B cell (primary cell): ENCODE data around the gene MAJIN. TPM values are rescaled to one million over a fixed set of nuclear protein-coding genes. Genes with fewer than 3 reads are reported as not detected.

Experiments
- ATAC-seq: fragments of 200-7000 bp; cut with Tn5 transposase; one replicate; pipeline ENCODE4 v1.10.0; 2021; ENCODE audit warnings: low read depth, mild to moderate bottlenecking, moderate number of reproducible peaks, moderate library complexity
- CTCF ChIA-PET: fragments of 350-600 bp; sonication (Branson Sonifier 250); formaldehyde crosslinking; loops from one replicate; lab custom pipeline; 2021; ENCODE audit warnings: antibody characterized with exemption, inconsistent platforms; lab: Charles Lee
- POLR2A ChIA-PET: fragments of 350-600 bp; sonication (Branson Sonifier 250); formaldehyde crosslinking; loops from one replicate; lab custom pipeline; 2021; ENCODE audit warnings: antibody characterized with exemption; lab: Charles Lee
- DNase-seq: peaks from one replicate; pipeline ENCODE4 v3.0.0; 2013
- H2AFZ ChIP-seq: 2 replicates; pipeline ENCODE4 v1.6.1; 2012; ENCODE audit warnings: mild to moderate bottlenecking, low read depth, low read length; ENCODE audit not compliant: insufficient read depth, poor library complexity, severe bottlenecking
- H3K27ac ChIP-seq, 2 donors: 1 replicate in 1 of 2; 2 replicates in 1 of 2; pipeline ENCODE4 v1.5.1; 2012 to 2013; ENCODE audit warnings: low read length in 2 of 2, mild to moderate bottlenecking in 2 of 2, moderate library complexity in 1 of 2
- H3K27me3 ChIP-seq, 4 experiments: fragments of 200-600 bp in 1 of 4; sonication (generic) in 1 of 4; replicated peaks in 1 of 4; 1 replicate in 2 of 4; 2 replicates in 2 of 4; pipeline versions ENCODE4 v1.6.1 to v1.7.0; 2013 to 2016; ENCODE audit warnings: low read length in 3 of 4, mild to moderate bottlenecking in 2 of 4, mixed read lengths in 1 of 4, moderate library complexity in 1 of 4; ENCODE audit not compliant: insufficient read depth in 4 of 4, control insufficient read depth in 3 of 4; ENCODE audit errors: control extremely low read depth in 1 of 4
- H3K36me3 ChIP-seq, 2 experiments: replicated peaks in 1 of 2; 1 replicate in 1 of 2; 2 replicates in 1 of 2; pipeline versions ENCODE4 v1.6.1 to v1.7.1; 2013; ENCODE audit warnings: low read length in 1 of 2; ENCODE audit not compliant: insufficient read depth in 2 of 2, control insufficient read depth in 1 of 2; ENCODE audit errors: control extremely low read depth in 1 of 2, extremely low read depth in 1 of 2
- H3K4me1 ChIP-seq, 2 donors: fragments of 200-600 bp in 1 of 2; sonication (generic) in 1 of 2; 1 replicate in 1 of 2; 2 replicates in 1 of 2; pipeline versions ENCODE4 v1.5.1 to v1.6.1; 2013 to 2017; ENCODE audit warnings: low read length in 2 of 2; ENCODE audit not compliant: control insufficient read depth in 2 of 2, insufficient read depth in 2 of 2
- H3K4me2 ChIP-seq: replicated peaks from 2 replicates; pipeline ENCODE3; 2012; ENCODE audit warnings: mild to moderate bottlenecking, low read depth, low read length; ENCODE audit not compliant: poor library complexity, severe bottlenecking
- H3K4me3 ChIP-seq, 5 experiments: fragments of 200-600 bp in 1 of 5; sonication (generic) in 1 of 5; 1 replicate in 3 of 5; 2 replicates in 2 of 5; pipeline versions ENCODE4 v1.5.1 to v1.7.0; 2011 to 2016; ENCODE audit warnings: low read length in 4 of 5, mild to moderate bottlenecking in 4 of 5, low read depth in 2 of 5, control low read depth in 1 of 5, moderate library complexity in 1 of 5; ENCODE audit not compliant: insufficient read depth in 1 of 5; ENCODE audit errors: control extremely low read depth in 1 of 5, extremely low read depth in 1 of 5
- H3K79me2 ChIP-seq: fragments of 200-600 bp; sonication (generic); one replicate; pipeline ENCODE4 v1.6.0; 2016; ENCODE audit warnings: low read length; ENCODE audit not compliant: control insufficient read depth, insufficient read depth
- H3K9ac ChIP-seq: fragments of 200-600 bp; sonication (generic); 2 replicates; pipeline ENCODE4 v1.6.1; 2017; ENCODE audit warnings: mild to moderate bottlenecking, low read length, moderate library complexity
- H3K9me3 ChIP-seq, 3 donors: one replicate each; pipeline versions ENCODE4 v1.6.1 to v1.7.1; 2013; ENCODE audit warnings: low read length in 2 of 3; ENCODE audit not compliant: control insufficient read depth in 2 of 3, insufficient read depth in 1 of 3; ENCODE audit errors: control extremely low read depth in 1 of 3
- H4K20me1 ChIP-seq: 2 replicates; pipeline ENCODE4 v1.6.0; 2012; ENCODE audit warnings: mild to moderate bottlenecking, low read length; ENCODE audit not compliant: insufficient read depth, control insufficient read depth, poor library complexity, severe bottlenecking
- H3K27ac Mint-ChIP-seq: one replicate; pipeline ENCODE4 v1.8.0; 2021; ENCODE audit warnings: mixed read lengths
- H3K27me3 Mint-ChIP-seq: one replicate; pipeline ENCODE4 v1.8.0; 2021; ENCODE audit warnings: mixed read lengths
- H3K4me1 Mint-ChIP-seq: one replicate; pipeline ENCODE4 v1.8.0; 2021; ENCODE audit warnings: mixed read lengths
- H3K4me3 Mint-ChIP-seq: one replicate; pipeline ENCODE4 v1.8.0; 2021; ENCODE audit warnings: mixed read lengths
- H3K9me3 Mint-ChIP-seq: one replicate; pipeline ENCODE4 v1.8.0; 2022; ENCODE audit warnings: mixed read lengths; ENCODE audit not compliant: insufficient read depth
- EZH2 ChIP-seq: IDR thresholded peaks from 2 replicates; pipeline ENCODE4 v1.6.1; 2012; ENCODE audit warnings: borderline replicate concordance, low read depth, mild to moderate bottlenecking, moderate library complexity, low read length; ENCODE audit not compliant: insufficient read depth, poor library complexity, severe bottlenecking
- WGBS: methylation state at CpG from one replicate; pipeline ENCODE4 v1.1.5; 2013; ENCODE audit warnings: missing lambda C conversion rate; ENCODE audit not compliant: insufficient coverage; 5-methylcytosine and 5-hydroxymethylcytosine counted together
- intact Hi-C: fragments of 100-400 bp; cut with micrococcal nuclease; formaldehyde crosslinking; loops from one replicate; pipeline ENCODE4 v1.10.0; 2022
- polyA plus RNA-seq: library from polyadenylated mRNA; depleted of rRNA; stranded (reverse); fragments of >200 nt; gene quantifications from 2 replicates; pipeline ENCODE4 v1.2.3, GENCODE V29; 2012
- total RNA-seq, 2 donors: library from RNA; stranded (reverse); fragments of 120-200 nt in 1 of 2; gene quantifications; 1 replicate in 1 of 2; 2 replicates in 1 of 2; pipeline versions ENCODE4 v1.2.3 to v1.2.4, GENCODE V29; 2013 to 2022
- TF ChIP-seq, protein P1 (sequence below): fragments of 200-600 bp; IDR thresholded peaks from one replicate; pipeline ENCODE4 v1.8.0; 2022; ENCODE audit warnings: antibody characterized with exemption, mild to moderate bottlenecking

MAJIN gene
- total and polyA plus RNA-seq, 2 donors (not counting 1 experiment from before 2014, with no cell fraction given) = 0.71 to 2.4 TPM

DNA sequence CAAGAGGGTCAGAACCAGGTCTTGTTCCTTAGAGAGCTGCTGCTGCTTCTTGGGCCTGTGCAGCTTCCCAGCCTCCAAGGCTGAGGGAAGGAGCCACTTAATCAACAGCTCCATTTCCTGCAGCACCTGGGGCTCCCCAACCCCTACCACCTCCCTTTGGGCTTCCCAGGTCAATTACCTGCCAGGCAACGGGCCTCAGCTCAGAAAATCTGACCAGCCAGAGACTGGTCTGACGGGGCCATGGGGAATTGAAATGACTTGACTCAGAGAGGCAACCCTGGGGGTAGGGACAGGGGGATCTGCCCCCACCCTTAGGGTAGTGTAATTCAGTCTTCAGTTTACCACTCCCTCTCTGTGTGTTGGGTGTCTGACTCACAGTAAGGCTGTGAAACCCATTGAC is 4.7 kb upstream of the MAJIN start:
- no peak overlapping the region for H3K27ac Mint-ChIP-seq
- no peak overlapping the region for H3K4me3 Mint-ChIP-seq
- peaks cover 0 to 3% (median under 1%) of the 10 kb centered on the region in 4 experiments for H3K27me3 ChIP-seq
- DNase-seq = no peak
- H3K9me3 Mint-ChIP-seq = no peaks in the 10 kb centered on the region
- H3K9me3 ChIP-seq = no peaks in the 10 kb centered on the region
- no peak overlapping the region for H3K27ac ChIP-seq
- H2AFZ ChIP-seq = no peak overlapping the region
- H4K20me1 ChIP-seq = no peaks in the 10 kb centered on the region
- no peaks in the 10 kb centered on the region for H3K27me3 Mint-ChIP-seq
- H3K4me1 ChIP-seq = peaks cover 23 to 31% of the 10 kb centered on the region in 2 donors
- WGBS = no CpG with 5 or more reads among the region's 2 CpGs
- no peak overlapping the region for H3K9ac ChIP-seq
- H3K36me3 ChIP-seq = no peaks in the 10 kb centered on the region
- H3K4me2 ChIP-seq = no peak overlapping the region
- TF ChIP-seq EZH2 = no peak
- TF ChIP-seq, protein P1, sequence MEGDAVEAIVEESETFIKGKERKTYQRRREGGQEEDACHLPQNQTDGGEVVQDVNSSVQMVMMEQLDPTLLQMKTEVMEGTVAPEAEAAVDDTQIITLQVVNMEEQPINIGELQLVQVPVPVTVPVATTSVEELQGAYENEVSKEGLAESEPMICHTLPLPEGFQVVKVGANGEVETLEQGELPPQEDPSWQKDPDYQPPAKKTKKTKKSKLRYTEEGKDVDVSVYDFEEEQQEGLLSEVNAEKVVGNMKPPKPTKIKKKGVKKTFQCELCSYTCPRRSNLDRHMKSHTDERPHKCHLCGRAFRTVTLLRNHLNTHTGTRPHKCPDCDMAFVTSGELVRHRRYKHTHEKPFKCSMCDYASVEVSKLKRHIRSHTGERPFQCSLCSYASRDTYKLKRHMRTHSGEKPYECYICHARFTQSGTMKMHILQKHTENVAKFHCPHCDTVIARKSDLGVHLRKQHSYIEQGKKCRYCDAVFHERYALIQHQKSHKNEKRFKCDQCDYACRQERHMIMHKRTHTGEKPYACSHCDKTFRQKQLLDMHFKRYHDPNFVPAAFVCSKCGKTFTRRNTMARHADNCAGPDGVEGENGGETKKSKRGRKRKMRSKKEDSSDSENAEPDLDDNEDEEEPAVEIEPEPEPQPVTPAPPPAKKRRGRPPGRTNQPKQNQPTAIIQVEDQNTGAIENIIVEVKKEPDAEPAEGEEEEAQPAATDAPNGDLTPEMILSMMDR = no peak
- H3K4me1 Mint-ChIP-seq = peaks cover 19% of the 10 kb centered on the region
- ChIA-PET POLR2A (no interaction called here), CTCF (interaction anchor here (0.6 kb wide), 1 partner anchor 480 kb away, joined by 4 read pairs; no protein-coding TSS in a partner anchor)
- intact Hi-C loops = no loop called here
- no peak for ATAC-seq
- no peak overlapping the region for H3K4me3 ChIP-seq
- no peaks in the 10 kb centered on the region for H3K79me2 ChIP-seq

GRCh38 chr11:64974124-64974523 is 2.2 kb upstream of the MAJIN start:
- peak overlapping the region; percentile 70 for H3K27ac Mint-ChIP-seq
- H3K4me3 ChIP-seq = no peak overlapping the region
- TF ChIP-seq, protein P1 = no peak
- ChIA-PET CTCF (no interaction called here), POLR2A (interaction anchor here (0.6 kb wide), 1 partner anchor 59 kb away, joined by 6 read pairs; no protein-coding TSS in a partner anchor)
- intact Hi-C loops = loop anchor here (5.0 kb wide), 1 partner anchor 57 kb away; the partner anchor contains the start of gene ATG2A
- H3K9me3 ChIP-seq = no peaks in the 10 kb centered on the region
- no peaks in the 10 kb centered on the region for H3K9me3 Mint-ChIP-seq
- peaks cover 0 to 3% (median 1%) of the 10 kb centered on the region in 4 experiments for H3K27me3 ChIP-seq
- H3K27me3 Mint-ChIP-seq = peaks cover 3% of the 10 kb centered on the region
- H3K4me1 Mint-ChIP-seq = peaks cover 27% of the 10 kb centered on the region
- peak; percentile 47 for DNase-seq
- no peaks in the 10 kb centered on the region for H3K79me2 ChIP-seq
- peak overlapping the region; percentile 4 for H3K9ac ChIP-seq
- H3K27ac ChIP-seq = peak overlapping the region; percentile 47 to 70
- peaks cover 31 to 43% of the 10 kb centered on the region in 2 donors for H3K4me1 ChIP-seq
- 0% methylated on average over 1 of the region's 5 CpGs for WGBS
- no peak overlapping the region for H2AFZ ChIP-seq
- peak overlapping the region; percentile 47 for H3K4me3 Mint-ChIP-seq
- no peaks in the 10 kb centered on the region for H4K20me1 ChIP-seq
- no peaks in the 10 kb centered on the region for H3K36me3 ChIP-seq
- H3K4me2 ChIP-seq = peak overlapping the region; percentile 57
- no peak for ATAC-seq
